K562 (cell line): ENCODE measurements around the gene DNAH8. TPM values are rescaled to one million over a fixed set of nuclear protein-coding genes. Genes with fewer than 3 reads are reported as not detected.

ENCODE experiments used
- BRD9 ChIP-seq: fragments of 450-650 bp; IDR thresholded peaks from 2 replicates; pipeline ENCODE4 v1.6.1; 2018; ENCODE audit warnings: low read depth; ENCODE audit not compliant: partially characterized antibody
- CBX5 ChIP-seq: IDR thresholded peaks from 2 replicates; pipeline ENCODE4 v1.6.1; 2014; ENCODE audit warnings: low read depth, borderline replicate concordance
- CCNT2 ChIP-seq: IDR thresholded peaks from 2 replicates; pipeline ENCODE4 v1.6.1; 2011; ENCODE audit warnings: borderline replicate concordance, low read depth, mild to moderate bottlenecking, moderate library complexity, mixed read lengths, low read length; ENCODE audit not compliant: insufficient read length; ENCODE audit errors: extremely low read depth
- FIP1L1 ChIP-seq: fragments of 200-400 bp; formaldehyde crosslinking; IDR thresholded peaks from 2 replicates; pipeline ENCODE4 v1.6.1; 2018; ENCODE audit warnings: mild to moderate bottlenecking, low read depth, low read length; ENCODE audit not compliant: poor library complexity, severe bottlenecking
- HDAC8 ChIP-seq: fragments of 450-650 bp; IDR thresholded peaks from 2 replicates; pipeline ENCODE4 v1.6.1; 2016; ENCODE audit warnings: mild to moderate bottlenecking, missing genetic modification characterization, moderate library complexity, missing compliant biosample characterization
- HNRNPLL ChIP-seq: fragments of 200-400 bp; formaldehyde crosslinking; IDR thresholded peaks from 2 replicates; pipeline ENCODE4 v1.6.1; 2017; ENCODE audit warnings: low read length, low read depth, mild to moderate bottlenecking; ENCODE audit not compliant: poor library complexity, severe bottlenecking
- KHSRP ChIP-seq: fragments of 450-650 bp; IDR thresholded peaks from 2 replicates; pipeline ENCODE4 v1.6.1; 2017
- MAX ChIP-seq: sonication (generic); formaldehyde crosslinking; IDR thresholded peaks from 2 replicates; pipeline ENCODE4 v1.9.0; 2022; ENCODE audit warnings: mild to moderate bottlenecking, missing genetic modification reagents
- NFYB ChIP-seq: IDR thresholded peaks from 2 replicates; pipeline ENCODE4 v1.6.1; 2011; ENCODE audit warnings: mild to moderate bottlenecking, moderate library complexity; ENCODE audit not compliant: insufficient read length; ENCODE audit errors: extremely low read depth
- NR1H2 ChIP-seq: sonication (generic); formaldehyde crosslinking; IDR thresholded peaks from 2 replicates; pipeline ENCODE4 v1.4.0; 2020; ENCODE audit warnings: mild to moderate bottlenecking, missing genetic modification reagents
- PHF8 ChIP-seq: fragments of 200-600 bp; sonication (generic); IDR thresholded peaks from 2 replicates; pipeline ENCODE4 v1.6.1; 2012; ENCODE audit warnings: mixed run types, mild to moderate bottlenecking, inconsistent platforms, low read length, moderate library complexity, borderline replicate concordance
- PKNOX1 ChIP-seq: fragments of 450-650 bp; IDR thresholded peaks from 2 replicates; pipeline ENCODE4 v1.6.1; 2016
- RBM39 ChIP-seq: fragments of 200-400 bp; formaldehyde crosslinking; optimal IDR thresholded peaks from 2 replicates; pipeline ENCODE3; 2018; ENCODE audit warnings: low read depth, low read length
- SMAD3 ChIP-seq: fragments of 450-650 bp; formaldehyde crosslinking; conservative IDR thresholded peaks from 2 replicates; pipeline ENCODE4 v1.4.0; 2020; ENCODE audit warnings: mild to moderate bottlenecking
- TAF15 ChIP-seq: fragments of 200-400 bp; formaldehyde crosslinking; IDR thresholded peaks from 2 replicates; pipeline ENCODE4 v1.6.1; 2017; ENCODE audit warnings: mild to moderate bottlenecking, low read depth, low read length, moderate library complexity
- TEAD2 ChIP-seq: fragments of 450-650 bp; IDR thresholded peaks from 2 replicates; pipeline ENCODE4 v1.6.1; 2016; ENCODE audit warnings: missing genetic modification characterization, control low read depth, missing compliant biosample characterization
- TFAM ChIP-seq: fragments of 250-450 bp; sonication (Bioruptor Pico); conservative IDR thresholded peaks from 2 replicates; pipeline ENCODE4 v1.5.0; 2021; ENCODE audit warnings: mild to moderate bottlenecking, moderate library complexity
- XRCC4 ChIP-seq: IDR thresholded peaks from one replicate; pipeline ENCODE4 v1.6.1; 2011; ENCODE audit not compliant: insufficient read depth, insufficient read length; ENCODE audit errors: extremely low read depth
- XRCC5 ChIP-seq: fragments of 200-400 bp; formaldehyde crosslinking; IDR thresholded peaks from 2 replicates; pipeline ENCODE4 v1.6.1; 2017; ENCODE audit warnings: low read depth, mild to moderate bottlenecking, low read length
- ZFX ChIP-seq: sonication (generic); formaldehyde crosslinking; IDR thresholded peaks from 2 replicates; pipeline ENCODE4 v1.8.0; 2022; ENCODE audit warnings: mild to moderate bottlenecking, missing genetic modification reagents, moderate library complexity
- ZNF232 ChIP-seq: sonication (generic); formaldehyde crosslinking; IDR thresholded peaks from 2 replicates; pipeline ENCODE4 v1.8.0; 2022; ENCODE audit warnings: mild to moderate bottlenecking, missing genetic modification reagents
- ZNF384 ChIP-seq: IDR thresholded peaks from 2 replicates; pipeline ENCODE4 v1.6.1; 2012; ENCODE audit warnings: low read depth, low read length, improper control_type of control experiment
- ZNF408 ChIP-seq: fragments of 250-450 bp; sonication (Bioruptor Pico); IDR thresholded peaks from 2 replicates; pipeline ENCODE4 v1.4.0; 2020; ENCODE audit warnings: low read depth, mild to moderate bottlenecking, moderate library complexity
- ZNF584 ChIP-seq: fragments of 200-800 bp; sonication (Bioruptor generic); IDR thresholded peaks from 2 replicates; pipeline ENCODE4 v1.6.1; 2016; ENCODE audit warnings: low read depth, mild to moderate bottlenecking, missing genetic modification characterization, missing compliant biosample characterization
- ZNF639 ChIP-seq, 2 experiments: fragments of 200-800 bp in 1 of 2; sonication (Bioruptor generic) in 1 of 2; sonication (generic) in 1 of 2; formaldehyde crosslinking in 1 of 2; IDR thresholded peaks in 1 of 2; conservative IDR thresholded peaks in 1 of 2; 2 replicates each; pipeline versions ENCODE4 v1.5.0 to v1.6.1; 2016 to 2020; ENCODE audit warnings: missing compliant biosample characterization in 1 of 2, missing genetic modification characterization in 1 of 2, missing genetic modification reagents in 1 of 2
- ZNF766 ChIP-seq: fragments of 200-800 bp; sonication (Bioruptor generic); conservative IDR thresholded peaks from 2 replicates; pipeline ENCODE4 v1.6.1; 2016; ENCODE audit warnings: missing genetic modification characterization, missing compliant biosample characterization
- polyA plus RNA-seq, 8 experiments: library from polyadenylated mRNA; depleted of rRNA in 4 of 8; stranded (reverse) in 5 of 8; unstranded in 3 of 8; fragments of >200 nt; fragmentation: Nextera tagmentation in 2 of 8; fragmentation: Illumina TruSeq in 1 of 8; extraction: Ambion mirVana in 2 of 8; extraction: Trizol in 1 of 8; gene quantifications; 2 replicates each; pipeline versions ENCODE4 v1.2.1 to v1.2.3, GENCODE V29; 2011 to 2014; ENCODE audit warnings: inconsistent platforms in 1 of 8, missing spikeins in 1 of 8
- total RNA-seq, 7 experiments: library from RNA; depleted of rRNA in 6 of 7; stranded (reverse); fragments of >200 nt in 6 of 7; fragmentation: Illumina TruSeq in 2 of 7; extraction: Trizol in 2 of 7; gene quantifications; 2 replicates each; pipeline versions ENCODE4 v1.2.1 to v1.2.3, GENCODE V29; 2011 to 2021; ENCODE audit warnings: low replicate concordance in 1 of 7

The DNAH8 gene
- total and polyA plus RNA-seq, 9 of the 15 experiments (the other 6 are each of a cell fraction or from before 2014, with no cell fraction given) = 1.2 to 4.2 (median 2.9) TPM

- TF ChIP-seq ZFX (CRISPR knock-in tag) = peak; percentile 100
- TF ChIP-seq RBM39 = peak; percentile 78
- peak; percentile 100 for TF ChIP-seq ZNF384
- no peak for TF ChIP-seq KHSRP
- TF ChIP-seq CCNT2 = peak; percentile 64
- TF ChIP-seq SMAD3 (CRISPR knock-in tag) = 0 out of 2 replicates have a peak, but pooled peaks have one; percentile 2
- no peak for TF ChIP-seq HDAC8 (tag)
- no peak for TF ChIP-seq TEAD2 (tag)
- TF ChIP-seq HNRNPLL = peak; percentile 69
- TF ChIP-seq ZNF232 (CRISPR knock-in tag) = 0 out of 2 replicates have a peak, but pooled peaks have one; percentile 53
- TF ChIP-seq TFAM (CRISPR knock-in tag) = no peak
- TF ChIP-seq ZNF639 (CRISPR knock-in tag; conservative IDR thresholded peaks at IDR 0.05 in 1 of 2, IDR thresholded peaks at IDR 0.05 in 1 of 2) = 0 out of 4 replicates have a peak, but pooled peaks of 1 of the 2 experiments have one; percentile 34
- TF ChIP-seq XRCC4 = no peak
- TF ChIP-seq TAF15 = 0 out of 2 replicates have a peak, but pooled peaks have one; percentile 64
- no peak for TF ChIP-seq PKNOX1
- TF ChIP-seq ZNF584 = no peak
- TF ChIP-seq NFYB = peak; percentile 97
- peak; percentile 81; the same call in 1 of the 2 replicates for TF ChIP-seq NR1H2 (CRISPR knock-in tag)
- TF ChIP-seq BRD9 = peak; percentile 97
- TF ChIP-seq FIP1L1 = peak; percentile 93
- peak; percentile 80 for TF ChIP-seq MAX (CRISPR knock-in tag)
- peak; percentile 64; the same call in 1 of the 2 replicates for TF ChIP-seq XRCC5
- no peak for TF ChIP-seq CBX5
- TF ChIP-seq ZNF766 (CRISPR knock-in tag) = peak; percentile 91; the same call in 1 of the 2 replicates
- TF ChIP-seq ZNF408 (CRISPR knock-in tag) = no peak
- TF ChIP-seq PHF8 = peak; percentile 100
These were observed 12.3 kb upstream of the DNAH8 start, which contains the start of gene GLO1 (continued) for GRCh38 chr6:38702558-38703397.
